HCT116 (cell line): ENCODE data around the gene PRKN. TPM values are rescaled to one million over a fixed set of nuclear protein-coding genes. Genes with fewer than 3 reads are reported as not detected.

Experiments
- ATAC-seq: fragments of 200-7000 bp; cut with Tn5 transposase; 2 replicates; pipeline ENCODE4 v1.9.1; 2020; ENCODE audit warnings: mild to moderate bottlenecking, moderate library complexity
- BruUV-seq: library from RNA; stranded (reverse); fragments of 400-500 nt; replicated peaks from 2 replicates; lab custom pipeline; 2021; lab: Mats Ljungman, UMichigan
- CTCF ChIA-PET: fragments of 300-600 bp; sonication (Branson Sonifier 250); formaldehyde crosslinking; loops from one replicate; lab custom pipeline; 2021; ENCODE audit warnings: antibody characterized with exemption; lab: Charles Lee
- POLR2A ChIA-PET: fragments of 300-600, 350-600 bp; sonication (Branson Sonifier 250); formaldehyde crosslinking; loops from one replicate; lab custom pipeline; 2021; ENCODE audit warnings: antibody characterized with exemption; lab: Charles Lee
- RAD21 ChIA-PET, 2 experiments: fragments of 300-600 bp; sonication (Branson Sonifier 250); formaldehyde crosslinking; loops; one replicate each; lab custom pipeline; 2023; ENCODE audit warnings: low total read pairs in 2 of 2; ENCODE audit not compliant: uncharacterized antibody in 2 of 2, unreplicated experiment in 2 of 2, low non-redundant PET in 1 of 2; lab: Charles Lee
- DNase-seq: peaks from one replicate; pipeline ENCODE4 v3.0.0-alpha.2; 2010; ENCODE audit warnings: low read depth, low spot score
- H2AFZ ChIP-seq: fragments of 200-600 bp; shearing (Covaris generic), sonication (generic); 2 replicates; pipeline ENCODE4 v1.6.1; 2017; ENCODE audit warnings: low read depth, mixed run types, mixed read lengths, antibody characterized with exemption, low read length; ENCODE audit not compliant: poor library complexity, severe bottlenecking
- H3K27ac ChIP-seq: 2 replicates; pipeline ENCODE4 v1.5.1; 2012; ENCODE audit warnings: low read depth, low read length
- H3K27me3 ChIP-seq: fragments of 200-600 bp; sonication (generic); 2 replicates; pipeline ENCODE4 v1.6.1; 2016; ENCODE audit warnings: mixed run types, low read length, mixed read lengths; ENCODE audit not compliant: insufficient read depth
- H3K36me3 ChIP-seq, 2 experiments: fragments of 200-500 bp in 1 of 2; fragments of 200-600 bp in 1 of 2; sonication (Bioruptor generic) in 1 of 2; sonication (generic) in 1 of 2; 2 replicates each; pipeline versions ENCODE4 v1.5.1 to v1.6.1; 2014 to 2016; ENCODE audit warnings: low read length in 2 of 2, inconsistent platforms in 1 of 2, mixed read lengths in 1 of 2, mixed run types in 1 of 2; ENCODE audit not compliant: insufficient read depth in 2 of 2, control insufficient read depth in 1 of 2
- H3K4me1 ChIP-seq, 2 experiments: fragments of 200-600 bp in 1 of 2; sonication (generic) in 1 of 2; 2 replicates each; pipeline versions ENCODE4 v1.5.1 to v1.6.1; 2012 to 2017; ENCODE audit warnings: low read length in 2 of 2, inconsistent platforms in 1 of 2, mild to moderate bottlenecking in 1 of 2, mixed read lengths in 1 of 2, mixed run types in 1 of 2, moderate library complexity in 1 of 2; ENCODE audit not compliant: insufficient read depth in 2 of 2, control insufficient read depth in 1 of 2
- H3K4me2 ChIP-seq: fragments of 200-600 bp; sonication (generic); 2 replicates; pipeline ENCODE4 v1.6.1; 2017; ENCODE audit warnings: mixed run types, low read length, mixed read lengths
- H3K4me3 ChIP-seq, 2 experiments: fragments of 200-600 bp in 1 of 2; sonication (generic) in 1 of 2; replicated peaks in 1 of 2; 2 replicates each; pipeline ENCODE4 v1.5.1; 2011 to 2016; ENCODE audit warnings: low read length in 2 of 2, control low read depth in 1 of 2, low read depth in 1 of 2, mild to moderate bottlenecking in 1 of 2, mixed read lengths in 1 of 2, mixed run types in 1 of 2
- H3K79me2 ChIP-seq: fragments of 200-600 bp; sonication (generic); 2 replicates; pipeline ENCODE4 v1.6.1; 2017; ENCODE audit warnings: mild to moderate bottlenecking, mixed run types, low read length, moderate library complexity, mixed read lengths; ENCODE audit not compliant: insufficient read depth
- H3K9ac ChIP-seq: fragments of 200-600 bp; sonication (generic); 2 replicates; pipeline ENCODE4 v1.6.1; 2016; ENCODE audit warnings: low read length, mixed read lengths
- H3K9me2 ChIP-seq: fragments of 200-600 bp; sonication (generic), shearing (Covaris generic); 2 replicates; pipeline ENCODE4 v1.6.1; 2017; ENCODE audit warnings: mixed run types, mild to moderate bottlenecking, moderate library complexity; ENCODE audit not compliant: insufficient read depth
- H3K9me3 ChIP-seq, 2 experiments: fragments of 200-500 bp in 1 of 2; fragments of 200-600 bp in 1 of 2; sonication (Bioruptor generic) in 1 of 2; sonication (generic) in 1 of 2; 2 replicates each; pipeline ENCODE4 v1.6.1; 2014 to 2017; ENCODE audit warnings: low read length in 2 of 2, mixed read lengths in 2 of 2, inconsistent platforms in 1 of 2, low read depth in 1 of 2, mild to moderate bottlenecking in 1 of 2, mixed run types in 1 of 2, moderate library complexity in 1 of 2; ENCODE audit not compliant: control insufficient read depth in 1 of 2, insufficient read depth in 1 of 2
- H4K20me1 ChIP-seq: fragments of 200-600 bp; sonication (generic), shearing (Covaris generic); 2 replicates; pipeline ENCODE4 v1.6.1; 2017; ENCODE audit warnings: mixed run types, mild to moderate bottlenecking, moderate library complexity; ENCODE audit not compliant: insufficient read depth
- CBX3 ChIP-seq: IDR thresholded peaks from 2 replicates; pipeline ENCODE4 v1.6.1; 2012; ENCODE audit warnings: low read depth
- CEBPB ChIP-seq: IDR thresholded peaks from 2 replicates; pipeline ENCODE4 v1.6.1; 2012; ENCODE audit warnings: low read depth
- ELF1 ChIP-seq: IDR thresholded peaks from 2 replicates; pipeline ENCODE4 v1.6.1; 2012; ENCODE audit warnings: low read depth, borderline replicate concordance
- EZH2 ChIP-seq: fragments of 200-600 bp; sonication (generic); IDR thresholded peaks from 2 replicates; pipeline ENCODE4 v1.6.1; 2017; ENCODE audit warnings: antibody characterized with exemption, mixed run types
- EZH2phosphoT487 ChIP-seq: fragments of 200-600 bp; IDR thresholded peaks from 2 replicates; pipeline ENCODE4 v1.6.1; 2018; ENCODE audit warnings: antibody characterized with exemption, borderline replicate concordance
- FOSL1 ChIP-seq: IDR thresholded peaks from 2 replicates; pipeline ENCODE4 v1.6.1; 2012; ENCODE audit warnings: low read depth
- JUND ChIP-seq: IDR thresholded peaks from 2 replicates; pipeline ENCODE4 v1.6.1; 2012
- POLR2A ChIP-seq: IDR thresholded peaks from 2 replicates; pipeline ENCODE4 v1.7.0; 2011; ENCODE audit warnings: borderline replicate concordance; ENCODE audit not compliant: insufficient read depth, insufficient read length; ENCODE audit errors: extremely low read depth
- POLR2AphosphoS5 ChIP-seq: IDR thresholded peaks from 2 replicates; pipeline ENCODE4 v1.6.1; 2011; ENCODE audit warnings: mild to moderate bottlenecking, low read depth, low read length, moderate library complexity
- SP1 ChIP-seq: IDR thresholded peaks from 2 replicates; pipeline ENCODE4 v1.6.1; 2012; ENCODE audit warnings: low read depth
- TCF7L2 ChIP-seq: IDR thresholded peaks from 2 replicates; pipeline ENCODE4 v1.7.0; 2011; ENCODE audit warnings: borderline replicate concordance, inconsistent platforms; ENCODE audit not compliant: insufficient read depth, insufficient read length; ENCODE audit errors: extremely low read depth
- YY1 ChIP-seq: IDR thresholded peaks from 2 replicates; pipeline ENCODE4 v1.6.1; 2011; ENCODE audit warnings: low read length, low read depth, moderate library complexity, mild to moderate bottlenecking; ENCODE audit not compliant: insufficient replicate concordance; ENCODE audit errors: extremely low read depth
- ZFX ChIP-seq: fragments of 450-650 bp; IDR thresholded peaks from 2 replicates; pipeline ENCODE4 v1.6.1; 2017
- ZNF274 ChIP-seq: fragments of 200-500 bp; sonication (Bioruptor generic); IDR thresholded peaks from 2 replicates; pipeline ENCODE4 v1.6.1; 2014; ENCODE audit warnings: mild to moderate bottlenecking, low read depth, low read length, inconsistent platforms
- intact Hi-C: fragments of 100-400 bp; cut with micrococcal nuclease; formaldehyde crosslinking; loops from 2 replicates; pipeline ENCODE4 v1.10.0; 2022
- total RNA-seq: library from RNA; stranded (reverse); gene quantifications from one replicate; pipeline ENCODE4 v1.2.1, GENCODE V29; 2021; ENCODE audit not compliant: unreplicated experiment
- TF ChIP-seq, protein P1 (sequence below): IDR thresholded peaks from 2 replicates; pipeline ENCODE4 v1.6.1; 2012
- TF ChIP-seq, protein P2 (sequence below): IDR thresholded peaks from 2 replicates; pipeline ENCODE4 v1.6.1; 2012; ENCODE audit warnings: low read depth
- TF ChIP-seq, protein P3 (sequence below): IDR thresholded peaks from 2 replicates; pipeline ENCODE4 v1.6.1; 2011; ENCODE audit warnings: mild to moderate bottlenecking, low read length, moderate library complexity; ENCODE audit not compliant: insufficient replicate concordance; ENCODE audit errors: extremely low read depth
- TF ChIP-seq, protein P4 (sequence below), 3 experiments: fragments of 200-600 bp in 1 of 3; sonication (generic) in 1 of 3; IDR thresholded peaks in 2 of 3; conservative IDR thresholded peaks in 1 of 3; 2 replicates each; pipeline ENCODE4 v1.5.1; 2012 to 2017; ENCODE audit warnings: low read depth in 2 of 3, low read length in 2 of 3, antibody characterized with exemption in 1 of 3, borderline replicate concordance in 1 of 3, control low read depth in 1 of 3, mild to moderate bottlenecking in 1 of 3, mixed read lengths in 1 of 3, mixed run types in 1 of 3, moderate library complexity in 1 of 3; ENCODE audit not compliant: insufficient read depth in 1 of 3

The PRKN gene
- total RNA-seq, 1 experiment from 2014 or later, result 2.6 TPM

DNA sequence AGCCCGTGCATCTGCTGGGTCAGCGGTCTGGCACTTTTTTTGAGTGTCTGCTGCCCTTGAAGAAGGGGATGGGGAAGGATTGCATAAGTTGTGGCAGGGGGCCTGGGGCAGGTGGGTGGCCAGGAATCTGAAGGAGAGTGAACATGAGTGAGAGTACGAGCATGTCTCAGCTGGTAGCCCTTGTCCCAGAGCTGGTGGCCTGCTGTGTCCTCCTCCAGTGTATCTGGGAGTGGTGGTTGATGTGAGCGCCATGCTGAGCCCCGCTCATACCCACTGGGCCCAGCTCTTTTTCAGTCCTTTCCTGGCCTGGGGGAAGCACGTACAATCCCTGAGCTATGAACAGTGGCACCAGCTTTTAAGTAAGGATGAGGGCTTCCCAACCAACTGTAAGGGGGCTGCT lies 1317.5 kb downstream of the PRKN start:
- Histone ChIP-seq H3K9me2 (no peaks in the 10 kb centered on the region), H3K9ac (no peak overlapping the region), H4K20me1 (no peaks in the 10 kb centered on the region), H3K4me3 (no peak overlapping the region), H3K27ac (no peak overlapping the region), H3K4me2 (no peak overlapping the region), H3K4me1 (peaks cover 0 to 17% of the 10 kb centered on the region in 2 experiments; a peak in 2 of 4 replicates), H3K36me3 (no peaks in the 10 kb centered on the region), H3K79me2 (no peaks in the 10 kb centered on the region), H3K9me3 (no peaks in the 10 kb centered on the region), H2AFZ (no peak overlapping the region), H3K27me3 (0 out of 2 replicates have a peak, but pooled peaks cover 5% of the 10 kb centered on the region)
- no peak for DNase-seq
- intact Hi-C loops, result no loop called here
- ChIA-PET POLR2A (no interaction called here), RAD21 (no interaction called here), CTCF (interaction anchor here (1.1 kb wide), 1 partner anchor 8 kb away, joined by 6 read pairs; no protein-coding TSS in a partner anchor)
- ATAC-seq, result no peak
- TF ChIP-seq POLR2AphosphoS5, result no peak
- no peak for TF ChIP-seq ZFX
- no peak for TF ChIP-seq ELF1
- TF ChIP-seq, protein P1, sequence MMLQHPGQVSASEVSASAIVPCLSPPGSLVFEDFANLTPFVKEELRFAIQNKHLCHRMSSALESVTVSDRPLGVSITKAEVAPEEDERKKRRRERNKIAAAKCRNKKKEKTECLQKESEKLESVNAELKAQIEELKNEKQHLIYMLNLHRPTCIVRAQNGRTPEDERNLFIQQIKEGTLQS, result no peak
- TF ChIP-seq CBX3, result no peak
- TF ChIP-seq JUND, result no peak
- no peak for TF ChIP-seq YY1
- no peak for TF ChIP-seq ZNF274
- TF ChIP-seq EZH2, result no peak
- TF ChIP-seq, protein P2, sequence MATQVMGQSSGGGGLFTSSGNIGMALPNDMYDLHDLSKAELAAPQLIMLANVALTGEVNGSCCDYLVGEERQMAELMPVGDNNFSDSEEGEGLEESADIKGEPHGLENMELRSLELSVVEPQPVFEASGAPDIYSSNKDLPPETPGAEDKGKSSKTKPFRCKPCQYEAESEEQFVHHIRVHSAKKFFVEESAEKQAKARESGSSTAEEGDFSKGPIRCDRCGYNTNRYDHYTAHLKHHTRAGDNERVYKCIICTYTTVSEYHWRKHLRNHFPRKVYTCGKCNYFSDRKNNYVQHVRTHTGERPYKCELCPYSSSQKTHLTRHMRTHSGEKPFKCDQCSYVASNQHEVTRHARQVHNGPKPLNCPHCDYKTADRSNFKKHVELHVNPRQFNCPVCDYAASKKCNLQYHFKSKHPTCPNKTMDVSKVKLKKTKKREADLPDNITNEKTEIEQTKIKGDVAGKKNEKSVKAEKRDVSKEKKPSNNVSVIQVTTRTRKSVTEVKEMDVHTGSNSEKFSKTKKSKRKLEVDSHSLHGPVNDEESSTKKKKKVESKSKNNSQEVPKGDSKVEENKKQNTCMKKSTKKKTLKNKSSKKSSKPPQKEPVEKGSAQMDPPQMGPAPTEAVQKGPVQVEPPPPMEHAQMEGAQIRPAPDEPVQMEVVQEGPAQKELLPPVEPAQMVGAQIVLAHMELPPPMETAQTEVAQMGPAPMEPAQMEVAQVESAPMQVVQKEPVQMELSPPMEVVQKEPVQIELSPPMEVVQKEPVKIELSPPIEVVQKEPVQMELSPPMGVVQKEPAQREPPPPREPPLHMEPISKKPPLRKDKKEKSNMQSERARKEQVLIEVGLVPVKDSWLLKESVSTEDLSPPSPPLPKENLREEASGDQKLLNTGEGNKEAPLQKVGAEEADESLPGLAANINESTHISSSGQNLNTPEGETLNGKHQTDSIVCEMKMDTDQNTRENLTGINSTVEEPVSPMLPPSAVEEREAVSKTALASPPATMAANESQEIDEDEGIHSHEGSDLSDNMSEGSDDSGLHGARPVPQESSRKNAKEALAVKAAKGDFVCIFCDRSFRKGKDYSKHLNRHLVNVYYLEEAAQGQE, result no peak
- TF ChIP-seq, protein P3, sequence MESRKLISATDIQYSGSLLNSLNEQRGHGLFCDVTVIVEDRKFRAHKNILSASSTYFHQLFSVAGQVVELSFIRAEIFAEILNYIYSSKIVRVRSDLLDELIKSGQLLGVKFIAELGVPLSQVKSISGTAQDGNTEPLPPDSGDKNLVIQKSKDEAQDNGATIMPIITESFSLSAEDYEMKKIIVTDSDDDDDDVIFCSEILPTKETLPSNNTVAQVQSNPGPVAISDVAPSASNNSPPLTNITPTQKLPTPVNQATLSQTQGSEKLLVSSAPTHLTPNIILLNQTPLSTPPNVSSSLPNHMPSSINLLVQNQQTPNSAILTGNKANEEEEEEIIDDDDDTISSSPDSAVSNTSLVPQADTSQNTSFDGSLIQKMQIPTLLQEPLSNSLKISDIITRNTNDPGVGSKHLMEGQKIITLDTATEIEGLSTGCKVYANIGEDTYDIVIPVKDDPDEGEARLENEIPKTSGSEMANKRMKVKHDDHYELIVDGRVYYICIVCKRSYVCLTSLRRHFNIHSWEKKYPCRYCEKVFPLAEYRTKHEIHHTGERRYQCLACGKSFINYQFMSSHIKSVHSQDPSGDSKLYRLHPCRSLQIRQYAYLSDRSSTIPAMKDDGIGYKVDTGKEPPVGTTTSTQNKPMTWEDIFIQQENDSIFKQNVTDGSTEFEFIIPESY, result no peak
- no peak for TF ChIP-seq CEBPB
- TF ChIP-seq, protein P4, sequence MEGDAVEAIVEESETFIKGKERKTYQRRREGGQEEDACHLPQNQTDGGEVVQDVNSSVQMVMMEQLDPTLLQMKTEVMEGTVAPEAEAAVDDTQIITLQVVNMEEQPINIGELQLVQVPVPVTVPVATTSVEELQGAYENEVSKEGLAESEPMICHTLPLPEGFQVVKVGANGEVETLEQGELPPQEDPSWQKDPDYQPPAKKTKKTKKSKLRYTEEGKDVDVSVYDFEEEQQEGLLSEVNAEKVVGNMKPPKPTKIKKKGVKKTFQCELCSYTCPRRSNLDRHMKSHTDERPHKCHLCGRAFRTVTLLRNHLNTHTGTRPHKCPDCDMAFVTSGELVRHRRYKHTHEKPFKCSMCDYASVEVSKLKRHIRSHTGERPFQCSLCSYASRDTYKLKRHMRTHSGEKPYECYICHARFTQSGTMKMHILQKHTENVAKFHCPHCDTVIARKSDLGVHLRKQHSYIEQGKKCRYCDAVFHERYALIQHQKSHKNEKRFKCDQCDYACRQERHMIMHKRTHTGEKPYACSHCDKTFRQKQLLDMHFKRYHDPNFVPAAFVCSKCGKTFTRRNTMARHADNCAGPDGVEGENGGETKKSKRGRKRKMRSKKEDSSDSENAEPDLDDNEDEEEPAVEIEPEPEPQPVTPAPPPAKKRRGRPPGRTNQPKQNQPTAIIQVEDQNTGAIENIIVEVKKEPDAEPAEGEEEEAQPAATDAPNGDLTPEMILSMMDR (IDR thresholded peaks at IDR 0.05 in 2 of 3, conservative IDR thresholded peaks at IDR 0.05 in 1 of 3; ENCODE audit: borderline replicate concordance in 1 of 3, insufficient read depth in 1 of 3, low read depth in 2 of 3, low read length in 2 of 3), result no peak
- no peak for TF ChIP-seq EZH2phosphoT487
- TF ChIP-seq FOSL1, result no peak
- no peak for TF ChIP-seq SP1
- TF ChIP-seq TCF7L2, result no peak
- TF ChIP-seq POLR2A, result no peak
- BruUV-seq, result no TSS peak
